GM18499 (cell line): Measurements from ENCODE around the gene MOGAT1.
A peak's percentile ranks its signal among the peaks of the same experiment; 100 is the strongest.

Source experiments
- ATAC-seq: cut with Tn5 transposase; IDR thresholded peaks from one replicate; pipeline ENCODE4 v1.9.1; 2021; ENCODE audit warnings: moderate number of reproducible peaks; ENCODE audit not compliant: insufficient read depth, unreplicated experiment

Gene MOGAT1, protein sequence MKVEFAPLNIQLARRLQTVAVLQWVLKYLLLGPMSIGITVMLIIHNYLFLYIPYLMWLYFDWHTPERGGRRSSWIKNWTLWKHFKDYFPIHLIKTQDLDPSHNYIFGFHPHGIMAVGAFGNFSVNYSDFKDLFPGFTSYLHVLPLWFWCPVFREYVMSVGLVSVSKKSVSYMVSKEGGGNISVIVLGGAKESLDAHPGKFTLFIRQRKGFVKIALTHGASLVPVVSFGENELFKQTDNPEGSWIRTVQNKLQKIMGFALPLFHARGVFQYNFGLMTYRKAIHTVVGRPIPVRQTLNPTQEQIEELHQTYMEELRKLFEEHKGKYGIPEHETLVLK

DNA sequence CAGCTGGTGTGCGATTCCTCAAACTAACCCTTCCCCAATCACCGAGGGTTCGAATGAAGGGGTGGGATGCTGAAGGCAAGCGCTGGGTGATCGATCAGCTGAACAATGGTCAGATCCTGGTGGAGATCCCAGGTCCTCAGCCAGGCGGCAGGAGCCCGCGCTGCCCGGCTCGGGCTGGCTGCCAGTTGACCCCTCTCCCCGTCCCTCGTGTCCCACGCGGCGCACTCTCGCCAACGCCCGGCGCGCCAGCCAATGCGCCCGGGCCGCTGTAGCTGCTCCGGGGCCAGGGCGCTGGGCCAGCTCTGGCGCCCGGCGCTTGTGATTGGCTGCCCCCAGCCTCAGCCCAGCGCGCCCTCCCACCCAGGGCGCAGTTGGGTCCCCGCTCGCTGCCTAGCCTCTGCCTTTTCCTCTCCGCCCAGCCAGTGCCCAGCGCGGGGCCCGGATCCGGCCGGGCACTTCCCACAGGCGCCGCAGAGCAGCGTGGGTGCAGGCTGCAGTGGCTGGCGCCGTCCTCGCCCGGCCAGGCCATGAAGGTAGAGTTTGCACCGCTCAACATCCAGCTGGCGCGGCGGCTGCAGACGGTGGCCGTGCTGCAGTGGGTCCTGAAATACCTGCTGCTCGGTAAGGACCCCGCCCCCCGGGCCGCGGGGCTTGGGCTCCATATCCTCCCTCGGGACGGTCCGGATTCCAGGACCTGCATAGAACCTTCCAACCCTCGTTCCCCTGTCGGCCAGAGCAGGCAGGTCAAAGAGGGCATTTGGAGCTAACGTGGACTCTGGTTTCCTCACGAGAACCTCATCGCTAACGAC, at the start of gene MOGAT1:
Gene MOGAT1, plus strand, starts transcription at position 400 of the 809 bp plus-strand sequence. Its CDS starts 128 bp downstream, at position 528.
- no peak for ATAC-seq

DNA sequence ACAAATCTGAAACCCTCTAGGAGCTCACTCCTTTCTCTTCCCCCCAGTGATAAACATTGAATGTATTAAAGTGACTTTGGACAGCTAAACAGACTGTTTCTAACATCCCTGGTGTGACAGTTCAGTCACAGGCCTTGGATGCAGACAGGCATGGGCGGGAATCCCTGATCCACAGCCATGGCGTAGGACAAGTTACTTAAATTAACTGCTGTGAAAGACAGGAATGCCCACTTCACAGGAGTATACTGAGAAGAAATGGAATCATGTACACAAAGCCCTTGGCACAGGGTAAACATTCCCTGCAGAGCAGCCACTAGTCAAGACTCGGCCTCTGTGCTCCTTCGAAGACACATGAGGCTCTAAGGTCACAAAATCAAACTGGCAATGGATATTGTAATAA, 49.6 kb upstream of the MOGAT1 start:
- ATAC-seq: no peak

GRCh38 chr2:222622910-222623309, 48.5 kb upstream of the MOGAT1 start:
- no peak for ATAC-seq

DNA sequence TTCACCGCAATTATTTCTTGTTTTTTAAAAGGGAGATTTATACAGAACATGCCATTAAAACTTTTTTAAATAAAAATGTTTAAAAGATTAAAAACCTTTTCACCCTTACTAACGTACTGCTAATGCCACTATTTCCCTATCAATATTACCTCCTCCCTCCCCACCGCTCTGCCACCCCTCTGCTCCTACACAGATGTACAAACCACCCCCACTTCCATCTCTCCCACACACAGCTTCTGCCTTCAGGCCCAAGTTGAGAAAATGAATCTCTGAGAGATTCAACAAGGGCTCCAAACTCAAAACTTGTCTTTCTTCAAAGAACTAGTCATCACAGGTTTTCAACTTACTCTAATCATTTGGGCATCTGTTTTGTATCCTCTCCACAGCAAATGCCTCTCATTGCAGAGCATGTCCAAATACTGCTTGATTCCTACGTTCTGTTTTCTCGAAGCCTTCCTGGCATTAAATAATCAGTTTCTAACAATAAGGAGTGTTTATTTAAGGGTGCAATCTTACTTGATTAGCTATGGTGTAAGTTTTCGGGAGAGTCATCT, 47.6 kb upstream of the MOGAT1 start:
- no peak for ATAC-seq

- no peak for ATAC-seq
Observed at GRCh38 chr2:222627764-222628163, 43.7 kb upstream of the MOGAT1 start.

- no peak for ATAC-seq
Observed at GRCh38 chr2:222635295-222635694, 36.2 kb upstream of the MOGAT1 start.

GRCh38 chr2:222637067-222637466, 34.4 kb upstream of the MOGAT1 start:
- ATAC-seq: no peak

DNA sequence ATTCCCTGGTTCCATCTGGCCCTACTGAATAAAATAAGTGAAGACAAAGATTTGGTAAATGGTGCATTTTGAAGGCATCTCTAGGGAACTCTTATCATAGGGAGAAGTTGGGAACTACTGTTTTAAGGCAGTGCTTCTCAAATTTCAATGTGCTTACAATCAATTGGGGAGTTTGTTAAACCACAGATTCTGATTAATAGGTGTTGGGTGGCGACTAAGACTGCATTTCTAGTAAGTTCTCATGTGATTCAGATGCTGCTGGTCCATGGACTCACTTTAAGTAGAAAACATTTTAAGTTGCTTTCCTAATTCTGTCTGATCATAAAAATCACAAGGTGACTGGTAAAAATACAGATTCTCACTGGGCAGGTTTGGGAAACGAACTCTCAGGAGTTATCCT, 30.1 kb upstream of the MOGAT1 start:
- ATAC-seq: no peak

DNA sequence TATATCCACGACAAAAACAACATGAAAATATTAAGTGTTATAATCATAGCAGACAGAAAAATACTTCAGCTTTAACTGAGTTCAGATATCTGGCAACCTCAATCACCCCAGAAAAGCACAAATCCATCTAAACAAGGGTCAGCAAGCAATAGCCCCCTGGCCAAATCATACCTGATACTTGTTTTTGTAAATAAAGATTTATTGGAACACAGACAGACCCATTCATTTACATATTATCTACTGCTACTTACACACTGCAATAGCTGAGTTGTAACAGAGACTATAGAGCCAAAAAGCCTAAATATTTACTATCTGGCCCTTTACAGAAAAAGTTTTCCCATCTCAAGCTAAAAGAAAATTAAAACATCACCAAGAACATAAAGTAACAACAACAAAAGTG, 28.3 kb upstream of the MOGAT1 start:
- ATAC-seq: no peak

DNA sequence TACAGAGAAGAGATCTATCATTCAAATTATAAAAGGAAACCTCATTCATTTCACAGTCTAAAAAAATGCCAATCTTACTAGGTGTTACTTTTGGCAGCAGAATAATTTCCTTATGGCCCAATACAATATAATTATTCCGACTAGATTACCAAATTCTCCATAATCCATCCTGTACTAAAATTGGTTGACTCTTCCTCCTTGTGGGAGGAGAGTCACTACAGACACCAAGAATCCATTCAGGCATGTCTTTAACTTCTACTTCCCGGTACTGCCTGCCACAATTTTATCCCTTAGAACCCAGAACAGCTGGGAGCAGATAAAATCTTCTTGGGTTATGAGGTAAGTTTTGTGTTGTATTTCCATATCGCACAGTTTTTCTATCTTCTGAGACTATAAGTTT, 25.4 kb upstream of the MOGAT1 start:
- ATAC-seq: no peak

- no peak for ATAC-seq
Observed at GRCh38 chr2:222649801-222650200, 21.7 kb upstream of the MOGAT1 start.

GRCh38 chr2:222651718-222652418, 19.6 kb upstream of the MOGAT1 start:
- no peak for ATAC-seq

GRCh38 chr2:222652491-222653255, 18.8 kb upstream of the MOGAT1 start:
- no peak for ATAC-seq

GRCh38 chr2:222653280-222653679, 18.2 kb upstream of the MOGAT1 start:
- ATAC-seq: no peak

GRCh38 chr2:222655787-222656525, 15.5 kb upstream of the MOGAT1 start, which contains the start of gene FARSB:
TSS of gene FARSB (minus strand) at chr2:222656092. CDS start at chr2:222656073, 19 bp downstream.
- peak; percentile 90 for ATAC-seq

DNA sequence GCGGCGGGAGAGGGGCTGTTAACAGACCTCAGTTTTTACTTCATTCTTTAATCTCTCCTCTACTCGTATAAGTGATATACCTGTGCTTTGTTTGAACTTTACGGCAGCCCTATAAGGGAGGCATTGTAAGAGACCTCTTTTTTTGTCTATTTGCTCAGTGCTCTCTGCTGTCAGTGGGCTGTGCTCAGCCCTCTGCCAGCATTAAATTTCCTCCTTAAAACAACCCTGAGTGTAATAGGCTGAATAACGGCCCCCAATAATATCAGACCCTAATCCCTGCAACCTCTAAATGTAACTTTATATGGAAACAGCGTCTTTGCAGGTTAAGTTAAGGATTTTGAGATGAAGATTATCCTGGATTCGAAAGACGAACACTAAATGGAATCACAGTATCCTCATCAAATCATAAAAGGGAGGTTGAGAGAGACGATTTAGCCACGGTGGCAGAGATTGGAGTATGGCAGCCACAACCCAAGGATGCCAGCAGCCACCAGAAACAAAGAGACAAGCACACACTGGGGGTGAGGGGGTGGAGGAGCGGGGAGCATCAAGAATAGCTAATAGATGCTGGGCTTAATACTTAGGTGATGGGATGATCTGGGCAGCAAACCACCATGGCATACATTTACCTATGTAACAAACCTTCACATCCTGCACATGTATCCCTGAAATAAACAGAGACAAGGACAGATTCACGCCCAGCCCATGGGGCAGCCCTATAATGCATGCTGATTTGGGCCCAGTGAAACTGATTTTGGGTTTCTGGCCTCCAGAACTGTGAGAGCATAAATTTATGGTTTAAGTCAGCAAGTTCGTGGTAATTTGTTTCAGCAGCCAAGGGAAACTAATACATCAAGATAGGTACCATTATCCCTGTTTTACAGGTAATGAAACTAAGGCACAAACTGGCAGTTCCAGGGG, 14.7 kb upstream of the MOGAT1 start:
- ATAC-seq: peak; percentile 19

GRCh38 chr2:222663479-222663878, 8.0 kb upstream of the MOGAT1 start:
- no peak for ATAC-seq

DNA sequence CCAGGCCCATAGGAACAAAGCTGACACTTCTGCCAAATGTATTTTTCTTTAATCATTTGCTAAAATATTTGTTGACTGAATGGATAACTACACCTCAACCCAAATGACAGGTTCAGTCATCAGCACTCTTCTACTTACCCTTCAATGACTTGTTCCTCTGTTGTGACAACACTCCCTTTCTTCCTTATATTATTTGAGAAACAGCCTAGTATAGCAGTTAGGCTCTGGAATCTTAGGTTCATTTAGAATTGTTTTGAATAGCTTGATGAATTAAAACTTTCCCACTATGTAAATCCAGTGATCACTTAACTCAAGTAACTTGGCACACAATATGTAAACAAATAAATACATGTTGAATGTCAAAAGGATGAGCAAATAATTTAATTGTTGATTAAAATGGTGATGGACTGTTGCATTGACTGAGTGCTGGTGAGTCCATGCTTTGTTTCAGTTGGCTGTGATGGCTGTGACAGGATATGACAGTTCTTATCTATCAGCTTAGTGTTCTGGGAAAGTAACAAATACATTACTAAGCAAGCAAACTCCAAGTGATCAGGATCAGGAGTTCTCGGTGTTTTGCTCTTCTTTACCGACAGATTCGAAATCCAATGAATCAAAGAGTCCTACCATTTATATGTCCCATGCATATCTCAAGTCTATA, 2.8 kb upstream of the MOGAT1 start:
- no peak for ATAC-seq
